Measurements from ENCODE around the gene NTF4. TPM values are rescaled to one million over a fixed set of nuclear protein-coding genes. Genes with fewer than 3 reads are reported as not detected.

The NTF4 gene
- total RNA-seq, 2 donors from 2014 or later, result 5.0 to 8.9 TPM

GRCh38 chr19:49014870-49015255 is 49.8 kb downstream of the NTF4 start:
- DNase-seq, result no peak
- peaks cover 19% of the 10 kb centered on the region for H3K27me3 Mint-ChIP-seq (ENCODE audit: insufficient read depth)
- H3K9me3 Mint-ChIP-seq, result no peaks in the 10 kb centered on the region
- Histone ChIP-seq H3K9me3 (ENCODE audit: control insufficient read depth, low read length) (no peaks in the 10 kb centered on the region), H3K4me3 (ENCODE audit: low read length) (no peak overlapping the region), H3K27me3 (ENCODE audit: control insufficient read depth, insufficient read depth, low read length, poor library complexity, severe bottlenecking) (peaks cover 12% of the 10 kb centered on the region), H3K9ac (ENCODE audit: extremely low read depth, low read length, poor library complexity, severe bottlenecking) (no peak overlapping the region), H3K27ac (ENCODE audit: low read depth, low read length) (no peak overlapping the region), H3K36me3 (ENCODE audit: control insufficient read depth, insufficient read depth, low read length) (peaks cover 12% of the 10 kb centered on the region), H3K4me1 (ENCODE audit: control insufficient read depth, insufficient read depth, low read length) (no peaks in the 10 kb centered on the region)
- no peak overlapping the region for H3K27ac Mint-ChIP-seq
- WGBS, 2 experiments (ENCODE audit: insufficient coverage in 1 of 2, insufficient read length in 1 of 2), result 89 to 94% methylated on average over 12 to 18 of the region's 18 CpGs
- peaks cover 36% of the 10 kb centered on the region for H3K36me3 Mint-ChIP-seq (ENCODE audit: low read depth)
- no peak for TF ChIP-seq CTCF (conservative IDR thresholded peaks at IDR 0.05)
- H3K4me1 Mint-ChIP-seq, result peaks cover 4% of the 10 kb centered on the region
- H3K4me3 Mint-ChIP-seq, result no peak overlapping the region

DNA sequence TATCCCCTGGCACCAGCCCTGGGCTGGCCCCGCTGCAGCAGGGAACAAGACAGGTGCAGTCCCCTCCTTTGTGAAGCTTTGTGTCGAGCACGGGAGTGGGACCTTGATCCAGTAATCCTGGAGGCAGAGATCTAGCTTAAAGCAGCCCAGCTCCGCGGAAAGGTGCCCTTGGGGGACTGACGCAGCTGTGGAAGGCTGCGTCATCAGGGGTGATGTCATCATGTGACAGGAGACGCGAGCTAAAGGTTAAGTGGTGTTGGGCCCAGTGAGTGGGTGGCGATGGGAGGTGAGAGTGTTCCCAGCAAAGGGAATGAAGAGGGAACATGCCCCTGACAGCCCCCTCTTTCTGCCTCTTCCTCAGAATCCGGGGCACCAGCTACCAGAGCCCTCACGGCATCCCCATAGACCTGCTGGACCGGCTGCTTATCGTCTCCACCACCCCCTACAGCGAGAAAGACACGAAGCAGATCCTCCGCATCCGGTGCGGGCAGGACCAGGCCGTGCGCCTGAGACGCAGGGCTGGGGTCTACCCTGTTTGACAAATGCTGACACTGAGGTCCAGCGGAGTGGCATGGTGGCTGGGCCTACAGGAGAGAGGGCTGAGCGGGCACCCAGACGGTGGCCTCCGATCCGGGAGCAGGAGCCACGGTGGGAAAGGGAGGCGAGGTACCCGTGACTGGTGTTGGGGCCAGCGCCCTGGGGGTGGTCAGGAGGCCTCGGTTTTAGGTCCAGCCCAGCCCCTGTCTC is 50.3 kb downstream of the NTF4 start:
- Mint-ChIP-seq H3K36me3 (ENCODE audit: low read depth) (peaks cover 36% of the 10 kb centered on the region), H3K27ac (no peak overlapping the region), H3K27me3 (ENCODE audit: insufficient read depth) (peaks cover 14% of the 10 kb centered on the region)

GRCh38 chr19:49011194-49011593 is 53.4 kb downstream of the NTF4 start:
- Mint-ChIP-seq H3K36me3 (ENCODE audit: low read depth) (peaks cover 45% of the 10 kb centered on the region), H3K4me3 (no peak overlapping the region), H3K9me3 (no peaks in the 10 kb centered on the region), H3K27me3 (ENCODE audit: insufficient read depth) (no peaks in the 10 kb centered on the region), H3K27ac (no peak overlapping the region), H3K4me1 (no peaks in the 10 kb centered on the region)
- no peak for DNase-seq
- Histone ChIP-seq H3K9ac (ENCODE audit: extremely low read depth, low read length, poor library complexity, severe bottlenecking) (no peak overlapping the region), H3K4me3 (ENCODE audit: low read length) (no peak overlapping the region), H3K27me3 (ENCODE audit: control insufficient read depth, insufficient read depth, low read length, poor library complexity, severe bottlenecking) (no peaks in the 10 kb centered on the region), H3K4me1 (ENCODE audit: control insufficient read depth, insufficient read depth, low read length) (no peaks in the 10 kb centered on the region), H3K9me3 (ENCODE audit: control insufficient read depth, low read length) (no peaks in the 10 kb centered on the region), H3K36me3 (ENCODE audit: control insufficient read depth, insufficient read depth, low read length) (peaks cover 22% of the 10 kb centered on the region), H3K27ac (ENCODE audit: low read depth, low read length) (no peak overlapping the region)
- no peak for TF ChIP-seq CTCF (conservative IDR thresholded peaks at IDR 0.05)
- WGBS, 2 experiments (ENCODE audit: insufficient coverage in 1 of 2, insufficient read length in 1 of 2), result 89 to 92% methylated on average over 8 to 17 of the region's 17 CpGs

More for the DNA sequence above, 50.3 kb downstream of the NTF4 start:
- H3K36me3 ChIP-seq (ENCODE audit: control insufficient read depth, insufficient read depth, low read length), result peaks cover 12% of the 10 kb centered on the region
- TF ChIP-seq CTCF (conservative IDR thresholded peaks at IDR 0.05), result no peak
- Mint-ChIP-seq H3K4me3 (no peak overlapping the region), H3K4me1 (peaks cover 4% of the 10 kb centered on the region), H3K9me3 (no peaks in the 10 kb centered on the region)
- no peak overlapping the region for H3K27ac ChIP-seq (ENCODE audit: low read depth, low read length)
- 94 to 95% methylated on average over 20 to 32 of the region's 32 CpGs for WGBS, 2 experiments (ENCODE audit: insufficient coverage in 1 of 2, insufficient read length in 1 of 2)
- H3K4me3 ChIP-seq (ENCODE audit: low read length), result no peak overlapping the region
- DNase-seq, result no peak
- peaks cover 12% of the 10 kb centered on the region for H3K27me3 ChIP-seq (ENCODE audit: control insufficient read depth, insufficient read depth, low read length, poor library complexity, severe bottlenecking)
- no peaks in the 10 kb centered on the region for H3K9me3 ChIP-seq (ENCODE audit: control insufficient read depth, low read length)
- H3K4me1 ChIP-seq (ENCODE audit: control insufficient read depth, insufficient read depth, low read length), result no peaks in the 10 kb centered on the region
- H3K9ac ChIP-seq (ENCODE audit: extremely low read depth, low read length, poor library complexity, severe bottlenecking), result no peak overlapping the region

Other genes with a start within 250 kb of the NTF4 start
- gene HSD17B14, start 228.3 kb downstream of the NTF4 start, total RNA-seq, result 10 to 100 TPM; 43.0 to 81.0 TPM
- gene PLEKHA4, start 196.2 kb downstream of the NTF4 start, total RNA-seq, result 1 to 10 TPM; 6.6 to 7.0 TPM
- 10 to 100 TPM; 41.5 to 45.0 TPM for gene PPP1R15A, start 192.4 kb downstream of the NTF4 start, total RNA-seq
- gene TULP2, start 166.1 kb downstream of the NTF4 start, total RNA-seq, result 1 to 10 TPM; 1.2 to 2.1 TPM
- gene NUCB1, start 164.5 kb downstream of the NTF4 start, total RNA-seq, result 100 to 1,000 TPM; 177 to 222 TPM
- 1 to 10 TPM in 1 of 2 donors, under 1 TPM in 1; 0.44 to 2.3 TPM for gene DHDH, start 131.1 kb downstream of the NTF4 start, total RNA-seq
- gene BAX, start 109.9 kb downstream of the NTF4 start, total RNA-seq, result 100 to 1,000 TPM; 172 to 184 TPM
- 1,000 to 10,000 TPM; 1,784 to 3,181 TPM for gene FTL, start 99.5 kb downstream of the NTF4 start, total RNA-seq
- gene GYS1, start 71.5 kb downstream of the NTF4 start, total RNA-seq, result 10 to 100 TPM; 63.5 to 69.1 TPM
- gene RUVBL2, start 70.9 kb downstream of the NTF4 start, total RNA-seq, result 100 to 1,000 TPM; 101 to 112 TPM
- under 1 TPM in 1 of 2 donors, not detected in 1; 0.59 TPM for gene LHB, start 47.7 kb downstream of the NTF4 start, total RNA-seq
- gene CGB3, start 40.5 kb downstream of the NTF4 start, total RNA-seq, result not detected
- under 1 TPM in 1 of 2 donors, not detected in 1; 0.57 TPM for gene CGB2, start 32.9 kb downstream of the NTF4 start, total RNA-seq
- gene CGB1, start 27.9 kb downstream of the NTF4 start, total RNA-seq, result not detected
- under 1 TPM in 1 of 2 donors, not detected in 1; 0.44 TPM for gene CGB5, start 21.0 kb downstream of the NTF4 start, total RNA-seq
- not detected for gene CGB8, start 15.7 kb downstream of the NTF4 start, total RNA-seq
- gene CGB7, start 7.1 kb downstream of the NTF4 start, total RNA-seq, result 1 to 10 TPM; 1.5 to 2.9 TPM
- under 1 TPM in 1 of 2 donors, not detected in 1; 0.07 TPM for gene KCNA7, start 7.9 kb upstream of the NTF4 start, total RNA-seq
- gene SNRNP70, start 20.6 kb upstream of the NTF4 start, total RNA-seq, result 100 to 1,000 TPM; 284 to 292 TPM
- gene LIN7B, start 49.6 kb upstream of the NTF4 start, total RNA-seq, result 10 to 100 TPM in 1 of 2 donors, 1 to 10 TPM in 1; 9.5 to 14.9 TPM
- gene C19orf73, start 54.3 kb upstream of the NTF4 start, total RNA-seq, result 1 to 10 TPM; 1.9 to 2.5 TPM
- gene PPFIA3, start 54.7 kb upstream of the NTF4 start, total RNA-seq, result 10 to 100 TPM in 1 of 2 donors, 1 to 10 TPM in 1; 7.4 to 16.5 TPM
- gene HRC, start 90.6 kb upstream of the NTF4 start, total RNA-seq, result 1 to 10 TPM in 1 of 2 donors, under 1 TPM in 1; 0.57 to 3.9 TPM
- gene TRPM4, start 93.0 kb upstream of the NTF4 start, total RNA-seq, result 10 to 100 TPM; 22.0 to 33.3 TPM